Trophoblast cell (in vitro differentiated cells and primary cell): Measurements from ENCODE around the gene ARHGAP26.
A peak's percentile ranks its signal among the peaks of the same experiment; 100 is the strongest.

ENCODE experiments used
- DNase-seq, 2 donors: peaks; one replicate each; pipeline ENCODE4 v3.0.0-alpha.2; 2016
- H2AFZ ChIP-seq: 2 replicates; pipeline ENCODE4 v1.6.1; 2013; ENCODE audit warnings: low read length, moderate library complexity, mild to moderate bottlenecking; ENCODE audit not compliant: insufficient read depth, poor library complexity
- H2AK5ac ChIP-seq: 2 replicates; pipeline ENCODE4 v1.6.1; 2013; ENCODE audit warnings: mild to moderate bottlenecking, low read length
- H2BK120ac ChIP-seq: 2 replicates; pipeline ENCODE4 v1.6.1; 2013; ENCODE audit warnings: low read length, mild to moderate bottlenecking, moderate library complexity; ENCODE audit not compliant: insufficient read depth, poor library complexity
- H2BK12ac ChIP-seq: 2 replicates; pipeline ENCODE4 v1.6.1; 2013; ENCODE audit warnings: mild to moderate bottlenecking, low read length, moderate library complexity
- H2BK5ac ChIP-seq: 2 replicates; pipeline ENCODE4 v1.6.1; 2013; ENCODE audit warnings: low read length, low read depth, moderate library complexity, mild to moderate bottlenecking; ENCODE audit not compliant: poor library complexity
- H3K14ac ChIP-seq: 2 replicates; pipeline ENCODE4 v1.6.1; 2013; ENCODE audit warnings: mild to moderate bottlenecking, low read length
- H3K18ac ChIP-seq: 2 replicates; pipeline ENCODE4 v1.6.1; 2013; ENCODE audit warnings: mild to moderate bottlenecking, low read length
- H3K23ac ChIP-seq: 2 replicates; pipeline ENCODE4 v1.6.1; 2013; ENCODE audit warnings: low read length
- H3K27ac ChIP-seq: 2 replicates; pipeline ENCODE4 v1.5.1; 2013; ENCODE audit warnings: low read depth, mild to moderate bottlenecking, inconsistent platforms, low read length, moderate library complexity
- H3K27me3 ChIP-seq: 2 replicates; pipeline ENCODE4 v1.6.1; 2013; ENCODE audit warnings: inconsistent platforms, mild to moderate bottlenecking, low read length, moderate library complexity; ENCODE audit not compliant: insufficient read depth
- H3K36me3 ChIP-seq, 2 experiments: 1 replicate in 1 of 2; 2 replicates in 1 of 2; pipeline ENCODE4 v1.6.1; 2013; ENCODE audit warnings: low read length in 2 of 2, mild to moderate bottlenecking in 2 of 2, moderate library complexity in 1 of 2; ENCODE audit not compliant: insufficient read depth in 2 of 2, control insufficient read depth in 1 of 2
- H3K4ac ChIP-seq: 2 replicates; pipeline ENCODE4 v1.6.1; 2013; ENCODE audit warnings: low read depth, mild to moderate bottlenecking, low read length, moderate library complexity
- H3K4me1 ChIP-seq, 2 experiments: 1 replicate in 1 of 2; 2 replicates in 1 of 2; pipeline ENCODE4 v1.6.1; 2013; ENCODE audit warnings: low read length in 2 of 2, mild to moderate bottlenecking in 2 of 2, moderate library complexity in 1 of 2; ENCODE audit not compliant: insufficient read depth in 2 of 2, control insufficient read depth in 1 of 2
- H3K4me2 ChIP-seq: 2 replicates; pipeline ENCODE4 v1.6.1; 2013; ENCODE audit warnings: inconsistent platforms, mild to moderate bottlenecking, low read length, moderate library complexity
- H3K4me3 ChIP-seq: 2 replicates; pipeline ENCODE4 v1.5.1; 2013; ENCODE audit warnings: mild to moderate bottlenecking, low read depth, low read length, inconsistent platforms
- H3K79me1 ChIP-seq: one replicate; pipeline ENCODE4 v1.6.1; 2013; ENCODE audit warnings: low read length
- H3K79me2 ChIP-seq: 2 replicates; pipeline ENCODE4 v1.6.1; 2013; ENCODE audit warnings: low read length, mild to moderate bottlenecking; ENCODE audit not compliant: control insufficient read depth, insufficient read depth, poor library complexity
- H3K9ac ChIP-seq: 2 replicates; pipeline ENCODE4 v1.6.1; 2013; ENCODE audit warnings: mild to moderate bottlenecking, low read length
- H3K9me3 ChIP-seq: 2 replicates; pipeline ENCODE4 v1.6.1; 2013; ENCODE audit warnings: low read depth, mild to moderate bottlenecking, control low read depth, inconsistent platforms, low read length; ENCODE audit not compliant: insufficient read depth
- H4K12ac ChIP-seq: 2 replicates; pipeline ENCODE4 v1.6.1; 2013; ENCODE audit warnings: low read depth, mild to moderate bottlenecking, low read length, moderate library complexity
- H4K8ac ChIP-seq: 2 replicates; pipeline ENCODE4 v1.6.1; 2013; ENCODE audit warnings: low read depth, mild to moderate bottlenecking, low read length, moderate library complexity
- H4K91ac ChIP-seq: one replicate; pipeline ENCODE4 v1.6.1; 2013; ENCODE audit warnings: low read depth, mild to moderate bottlenecking, low read length, moderate library complexity
- WGBS: extraction: QIAGEN DNeasy Blood & Tissue Kit; methylation state at CpG from one replicate; pipeline ENCODE4 v1.1.7; 2013; ENCODE audit warnings: missing lambda C conversion rate; ENCODE audit not compliant: insufficient read length, insufficient coverage; ENCODE audit errors: extremely low coverage; 5-methylcytosine and 5-hydroxymethylcytosine counted together

ARHGAP26 gene

GRCh38 chr5:142796492-142797109 is 26.4 kb downstream of the ARHGAP26 start:
- Histone ChIP-seq H3K18ac (no peak overlapping the region), H3K9me3 (no peaks in the 10 kb centered on the region), H4K12ac (no peak overlapping the region), H3K4ac (no peak overlapping the region), H3K79me2 (no peaks in the 10 kb centered on the region), H3K79me1 (no peaks in the 10 kb centered on the region), H4K8ac (no peak overlapping the region), H3K4me3 (no peak overlapping the region), H2BK120ac (no peak overlapping the region), H3K4me1 (no peaks in the 10 kb centered on the region), H4K91ac (no peak overlapping the region), H2AFZ (no peak overlapping the region), H3K23ac (no peak overlapping the region), H2AK5ac (no peak overlapping the region), H3K27me3 (no peaks in the 10 kb centered on the region), H3K14ac (no peak overlapping the region), H3K36me3 (no peaks in the 10 kb centered on the region), H3K27ac (no peak overlapping the region), H3K4me2 (no peak overlapping the region), H3K9ac (no peak overlapping the region), H2BK5ac (no peak overlapping the region), H2BK12ac (no peak overlapping the region)
- WGBS, result no CpG with 5 or more reads among the region's 4 CpGs
- DNase-seq, result no peak

- Histone ChIP-seq H3K9me3 (no peaks in the 10 kb centered on the region), H3K4ac (no peak overlapping the region), H3K79me1 (no peaks in the 10 kb centered on the region), H3K27ac (no peak overlapping the region), H2BK5ac (no peak overlapping the region), H2AK5ac (no peak overlapping the region), H2BK120ac (no peak overlapping the region), H3K4me3 (no peak overlapping the region), H3K4me1 (no peaks in the 10 kb centered on the region), H3K18ac (no peak overlapping the region), H2AFZ (no peak overlapping the region), H3K14ac (no peak overlapping the region), H4K8ac (no peak overlapping the region), H2BK12ac (no peak overlapping the region), H3K4me2 (no peak overlapping the region), H4K12ac (no peak overlapping the region), H3K36me3 (no peaks in the 10 kb centered on the region), H4K91ac (no peak overlapping the region), H3K79me2 (no peaks in the 10 kb centered on the region), H3K9ac (no peak overlapping the region), H3K23ac (no peak overlapping the region), H3K27me3 (no peaks in the 10 kb centered on the region)
- DNase-seq, result no peak
- no CpG with 5 or more reads among the region's 3 CpGs for WGBS
Measured at GRCh38 chr5:142797420-142797819, 27.2 kb downstream of the ARHGAP26 start.

- Histone ChIP-seq H3K4me3 (no peak overlapping the region), H2BK120ac (no peak overlapping the region), H2BK12ac (no peak overlapping the region), H3K9ac (no peak overlapping the region), H4K8ac (no peak overlapping the region), H4K12ac (no peak overlapping the region), H2AK5ac (no peak overlapping the region), H3K14ac (no peak overlapping the region), H2BK5ac (no peak overlapping the region), H3K27ac (no peak overlapping the region), H3K36me3 (no peaks in the 10 kb centered on the region), H3K18ac (no peak overlapping the region), H4K91ac (no peak overlapping the region), H3K9me3 (no peaks in the 10 kb centered on the region), H3K27me3 (no peaks in the 10 kb centered on the region), H2AFZ (no peak overlapping the region), H3K79me1 (no peaks in the 10 kb centered on the region), H3K4me2 (no peak overlapping the region), H3K79me2 (no peaks in the 10 kb centered on the region), H3K4me1 (no peaks in the 10 kb centered on the region), H3K4ac (no peak overlapping the region), H3K23ac (no peak overlapping the region)
- DNase-seq, result peak; percentile 43 to 75
- WGBS, result no CpG with 5 or more reads among the region's 4 CpGs
Measured at GRCh38 chr5:142798099-142798770, 28.1 kb downstream of the ARHGAP26 start.

- H3K23ac ChIP-seq, result peak overlapping the region; percentile 58
- no peak overlapping the region for H3K4ac ChIP-seq
- H4K91ac ChIP-seq, result no peak overlapping the region
- H3K4me1 ChIP-seq, result peaks cover 3% of the 10 kb centered on the region in 2 experiments
- no peak overlapping the region for H4K12ac ChIP-seq
- H4K8ac ChIP-seq, result no peak overlapping the region
- no peaks in the 10 kb centered on the region for H3K79me1 ChIP-seq
- H3K36me3 ChIP-seq, result no peaks in the 10 kb centered on the region
- no peak overlapping the region for H2BK12ac ChIP-seq
- H3K14ac ChIP-seq, result no peak overlapping the region
- no peak overlapping the region for H3K9ac ChIP-seq
- H3K27ac ChIP-seq, result no peak overlapping the region
- no peak overlapping the region for H2BK5ac ChIP-seq
- WGBS, result no CpG with 5 or more reads among the region's 6 CpGs
- H3K18ac ChIP-seq, result no peak overlapping the region
- no peaks in the 10 kb centered on the region for H3K27me3 ChIP-seq
- H2AFZ ChIP-seq, result no peak overlapping the region
- H3K4me2 ChIP-seq, result no peak overlapping the region
- no peak overlapping the region for H2AK5ac ChIP-seq
- no peak overlapping the region for H3K4me3 ChIP-seq
- DNase-seq, result no peak
- H3K79me2 ChIP-seq, result no peaks in the 10 kb centered on the region
- H2BK120ac ChIP-seq, result no peak overlapping the region
- no peaks in the 10 kb centered on the region for H3K9me3 ChIP-seq
Measured at GRCh38 chr5:142800776-142801494, 30.8 kb downstream of the ARHGAP26 start.
